Hematopoietic multipotent progenitor cell treated with erythropoietin and hydrocortisone succinate and interleukin-3 and kit ligand, for 8 days (in vitro differentiated cells): ENCODE measurements around the gene PALM3.

Source experiments
- DNase-seq: peaks from one replicate; pipeline ENCODE4 v3.0.0-alpha.2; 2015

Gene PALM3

GRCh38 chr19:14061751-14062557 lies at the start of gene PALM3:
Gene PALM3 (minus strand): TSS chr19:14062076. CDS start chr19:14061980, 96 bp downstream.
- no peak for DNase-seq

- no peak for DNase-seq
Measured at GRCh38 chr19:14111486-14111885, 49.6 kb upstream of the PALM3 start.

- no peak for DNase-seq
Measured at GRCh38 chr19:14110650-14111049, 48.8 kb upstream of the PALM3 start.

- DNase-seq = no peak
Measured at GRCh38 chr19:14107581-14108461, 45.9 kb upstream of the PALM3 start.

- no peak for DNase-seq
Measured at GRCh38 chr19:14106840-14107239, 45.0 kb upstream of the PALM3 start.

GRCh38 chr19:14105680-14106079 lies 43.8 kb upstream of the PALM3 start:
- DNase-seq = no peak

GRCh38 chr19:14103310-14103709 lies 41.4 kb upstream of the PALM3 start:
- peak; percentile 34 for DNase-seq

GRCh38 chr19:14102756-14103155 lies 40.9 kb upstream of the PALM3 start:
- no peak for DNase-seq

- no peak for DNase-seq
Measured at GRCh38 chr19:14102102-14102696, 40.3 kb upstream of the PALM3 start.

- DNase-seq = no peak
Measured at GRCh38 chr19:14101003-14101545, 39.2 kb upstream of the PALM3 start.

- DNase-seq = no peak
Measured at GRCh38 chr19:14097532-14098151, 35.8 kb upstream of the PALM3 start.

- DNase-seq = no peak
Measured at GRCh38 chr19:14096272-14096992, 34.6 kb upstream of the PALM3 start.

- DNase-seq = peak; percentile 89
Measured at GRCh38 chr19:14094854-14095253, 33.0 kb upstream of the PALM3 start.

GRCh38 chr19:14093117-14093823 lies 31.4 kb upstream of the PALM3 start:
- peak; percentile 59 for DNase-seq

GRCh38 chr19:14091813-14092462 lies 30.1 kb upstream of the PALM3 start:
- DNase-seq = peak; percentile 47

- DNase-seq = peak; percentile 85
Measured at GRCh38 chr19:14091081-14091812, 29.4 kb upstream of the PALM3 start.

GRCh38 chr19:14090509-14091080 lies 28.7 kb upstream of the PALM3 start, which contains the start of gene SAMD1:
Gene SAMD1 (minus strand): TSS chr19:14090751.
- DNase-seq = peak; percentile 85

- peak; percentile 50 for DNase-seq
Measured at GRCh38 chr19:14089662-14090508, 28.0 kb upstream of the PALM3 start.

GRCh38 chr19:14089412-14089661 lies 27.5 kb upstream of the PALM3 start:
- DNase-seq = peak; percentile 28
